DMS79 (cell line): Measurements from ENCODE around the gene KCNIP4.
A peak's percentile ranks its signal among the peaks of the same experiment; 100 is the strongest.
"Not testable (repeated sequence)": the region's sequence is repeated elsewhere in the genome, so short reads cannot be mapped to it uniquely, and the experiment has no call there.

Experiments
- DNase-seq: peaks from one replicate; lab custom pipeline; 2025; lab: John Stamatoyannopoulos, UW

KCNIP4 gene

DNA sequence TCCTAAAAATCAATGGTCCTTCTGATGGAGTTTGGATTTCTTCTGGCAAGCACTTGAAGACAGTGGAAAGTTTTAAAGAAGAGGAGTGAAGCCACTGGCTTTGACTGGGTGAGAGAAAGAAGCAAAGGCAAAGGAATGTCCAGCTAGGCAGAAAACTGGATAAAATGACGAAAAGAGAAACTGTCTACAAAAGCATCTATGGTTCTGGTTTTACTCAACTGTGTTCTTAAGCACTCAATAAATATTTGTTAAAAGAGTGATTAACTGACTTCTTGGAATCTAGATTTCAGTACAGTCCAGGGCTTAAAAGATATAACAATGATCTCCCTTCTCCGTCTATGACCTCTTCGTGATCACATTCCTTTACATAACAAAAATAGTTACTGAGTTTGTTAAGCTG is 1195.9 kb downstream of the KCNIP4 start:
- DNase-seq: no peak

DNA sequence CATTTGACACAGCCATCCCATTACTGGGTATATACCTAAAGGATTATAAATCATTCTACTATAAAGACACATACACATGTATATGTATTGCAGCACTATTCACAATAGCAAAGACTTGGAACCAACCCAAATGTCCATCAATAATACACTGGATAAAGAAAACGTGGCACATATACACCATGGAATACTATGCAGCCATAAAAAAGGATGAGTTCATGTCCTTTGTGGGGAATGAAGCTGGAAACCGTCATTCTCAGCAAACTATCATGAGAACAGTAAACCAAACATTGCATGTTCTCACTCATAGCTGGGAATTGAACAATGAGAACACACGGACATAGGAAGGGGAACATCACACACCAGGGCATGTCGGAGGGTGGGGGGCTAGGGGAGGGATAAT is 1202.6 kb downstream of the KCNIP4 start:
- not testable (repeated sequence) for DNase-seq

DNA sequence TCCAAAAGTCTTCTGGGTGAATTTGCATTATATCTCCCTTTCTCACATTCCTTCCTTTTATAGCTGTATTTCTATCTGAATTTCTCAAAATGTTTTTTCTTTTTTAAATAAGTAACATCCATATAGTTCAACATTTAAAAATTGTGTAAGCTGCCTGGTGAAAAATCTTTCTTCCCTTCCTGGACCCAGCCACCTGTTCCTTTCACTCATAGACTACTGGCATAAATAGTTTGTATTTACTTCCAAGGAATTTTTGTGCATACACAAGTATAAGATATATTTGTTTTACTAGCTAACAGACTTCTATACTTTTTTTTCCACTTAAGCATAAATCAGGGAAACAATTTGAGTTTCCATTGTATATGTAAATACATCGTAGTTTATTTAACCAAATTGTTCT is 1212.6 kb downstream of the KCNIP4 start:
- DNase-seq: no peak

DNA sequence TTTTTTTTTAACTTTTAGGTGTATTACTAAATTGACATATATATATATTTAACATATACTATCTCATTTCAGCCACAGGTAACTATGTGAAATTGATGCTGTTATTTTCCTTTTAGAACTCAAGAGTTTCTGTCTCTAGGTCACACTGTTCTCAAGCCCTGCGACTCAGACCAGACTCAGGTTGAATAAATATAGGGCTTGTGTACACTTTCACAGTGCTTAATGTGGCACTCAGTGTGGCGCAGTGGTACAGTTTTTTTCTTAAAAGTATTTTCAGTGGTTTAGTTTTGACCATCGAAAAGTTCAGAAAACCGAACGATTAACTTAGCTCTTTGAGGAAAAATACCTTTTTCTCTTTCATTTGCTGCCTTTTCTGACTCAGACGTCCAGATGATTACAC is 1223.7 kb downstream of the KCNIP4 start:
- DNase-seq: no peak

DNA sequence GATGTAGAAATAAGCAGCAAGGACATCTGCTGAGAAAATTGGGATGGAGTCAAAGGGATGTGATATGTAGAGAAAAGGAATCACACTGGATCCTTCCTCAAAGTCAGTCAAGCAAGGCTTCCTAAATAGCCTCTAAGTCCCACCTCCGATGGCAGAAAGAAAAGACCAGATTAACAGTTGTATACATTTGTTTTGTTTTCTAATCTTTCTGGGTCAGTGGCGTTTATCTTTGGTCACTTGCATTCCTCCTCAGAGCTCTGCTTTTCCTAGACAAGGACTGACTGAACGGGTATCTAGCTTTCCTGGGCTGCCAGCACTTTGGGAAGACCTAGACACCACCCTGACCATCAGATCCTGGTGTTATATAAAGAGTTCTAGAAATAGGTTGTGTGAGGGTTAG is 1225.1 kb downstream of the KCNIP4 start:
- no peak for DNase-seq

DNA sequence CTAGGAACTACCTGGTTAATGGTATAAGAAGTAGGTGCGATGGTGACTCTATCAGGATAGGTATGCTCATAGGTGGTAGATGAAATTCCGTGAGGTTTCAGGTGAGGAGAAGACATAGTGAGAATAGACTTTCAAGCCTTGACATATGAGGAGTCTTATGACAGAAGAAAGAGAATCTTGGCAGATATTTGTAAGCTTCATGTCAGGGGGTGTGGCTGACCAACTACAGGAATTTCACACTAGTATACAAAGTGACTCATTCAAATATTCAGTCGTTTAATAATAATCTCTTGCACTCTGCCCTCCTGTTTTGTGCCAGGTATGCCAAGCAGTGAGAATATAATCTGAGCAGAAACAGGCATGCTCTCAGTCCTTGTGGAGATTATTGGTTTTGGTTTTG is 1225.6 kb downstream of the KCNIP4 start:
- no peak for DNase-seq

DNA sequence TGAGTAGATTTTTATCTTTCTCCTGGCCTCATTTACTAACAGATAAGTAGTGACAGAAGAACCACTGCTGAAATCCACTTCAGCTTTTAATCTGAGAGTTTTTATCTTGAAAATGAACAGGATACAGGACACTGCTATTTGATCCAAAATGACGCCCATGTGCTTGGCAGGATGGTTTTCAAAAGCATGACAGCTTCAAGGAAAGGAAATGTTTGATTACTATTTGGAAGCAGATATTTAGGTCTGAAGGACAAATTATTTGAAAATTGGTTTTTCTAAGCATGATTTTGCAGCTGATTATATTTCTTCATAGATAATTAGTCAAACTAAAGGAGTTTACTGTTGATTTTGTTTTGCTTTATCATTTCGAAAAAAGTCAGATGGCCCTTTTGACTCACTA is 1237.2 kb downstream of the KCNIP4 start:
- DNase-seq: no peak

DNA sequence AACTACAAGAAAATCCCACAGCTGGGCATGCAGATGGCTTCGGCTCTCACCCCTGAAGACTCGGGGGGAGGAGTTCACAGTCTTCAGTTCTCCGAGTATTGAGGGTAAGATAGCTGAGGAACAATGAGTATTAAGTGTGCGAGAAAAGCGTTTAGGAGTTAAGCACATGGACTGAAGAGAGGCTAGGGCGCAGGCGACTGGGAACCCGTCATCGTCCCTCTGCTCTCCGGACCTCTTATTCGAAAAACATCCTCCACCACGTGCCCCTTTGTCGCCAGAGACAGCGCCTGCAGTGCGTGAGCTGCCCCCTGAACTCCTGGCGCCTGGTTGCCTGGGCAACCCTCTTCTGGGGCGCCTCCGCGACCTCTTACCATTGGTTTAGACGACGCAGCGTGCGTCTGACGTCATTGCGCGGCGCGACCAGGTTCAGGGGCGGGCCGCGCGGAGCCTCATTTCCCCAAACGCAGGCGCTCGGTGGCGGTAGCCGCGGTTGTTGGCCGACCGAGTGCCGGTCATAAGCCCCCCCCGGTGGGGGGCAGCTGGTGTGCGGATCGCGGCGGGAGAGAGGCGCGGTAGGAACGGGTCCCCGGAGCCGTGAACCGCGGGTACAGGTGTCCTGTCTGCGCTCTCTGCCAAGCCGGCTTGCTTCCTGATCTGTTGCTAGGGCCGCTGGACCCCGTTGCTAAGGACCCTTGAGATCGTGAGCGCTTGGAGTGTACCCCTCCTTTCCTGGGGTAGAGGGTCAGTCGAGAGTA is 1248.4 kb downstream of the KCNIP4 start, which contains the start of gene PACRGL:
Gene PACRGL (plus strand): TSS at position 452 of the 755 bp plus-strand sequence. CDS start 4,024 bp downstream, outside the sequence.
- peak; percentile 55 for DNase-seq

DNA sequence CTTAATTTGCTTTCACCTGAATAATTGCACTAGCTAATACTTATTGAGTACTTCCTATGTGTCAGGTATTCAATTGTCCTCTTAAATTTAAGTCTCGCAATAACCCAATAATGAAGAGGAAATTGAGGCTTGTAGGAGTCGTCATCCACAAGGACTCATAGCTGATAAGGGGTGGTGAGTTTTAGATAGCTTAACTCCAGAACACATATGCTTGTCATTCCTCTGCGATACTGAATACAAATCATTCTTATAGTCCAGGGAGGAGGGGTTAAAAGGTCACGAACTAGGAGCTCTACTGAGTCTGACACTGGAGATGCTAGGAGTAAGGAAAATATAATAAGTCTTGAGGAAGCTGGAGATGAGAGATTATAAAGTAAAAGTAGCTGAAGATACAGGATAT is 1249.8 kb downstream of the KCNIP4 start:
- DNase-seq: no peak

DNA sequence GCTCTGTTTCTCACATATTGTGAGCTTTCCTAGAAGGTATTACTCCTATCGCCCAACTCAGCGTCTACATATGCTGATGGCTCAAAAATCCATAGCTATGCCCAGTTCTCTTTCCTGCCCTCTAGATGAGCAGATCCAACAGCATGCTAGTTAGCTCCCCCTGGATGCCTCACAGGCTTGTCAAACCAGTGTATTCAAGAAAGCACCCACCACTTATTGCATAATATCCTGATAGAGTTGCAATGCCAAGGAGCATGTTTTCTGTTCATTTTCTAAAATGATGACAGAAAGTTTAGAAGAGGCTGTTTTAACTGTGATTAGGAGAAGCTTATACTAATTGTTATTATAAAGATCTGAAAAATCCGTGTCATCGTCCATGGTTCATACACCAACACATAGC is 1250.2 kb downstream of the KCNIP4 start:
- no peak for DNase-seq

DNA sequence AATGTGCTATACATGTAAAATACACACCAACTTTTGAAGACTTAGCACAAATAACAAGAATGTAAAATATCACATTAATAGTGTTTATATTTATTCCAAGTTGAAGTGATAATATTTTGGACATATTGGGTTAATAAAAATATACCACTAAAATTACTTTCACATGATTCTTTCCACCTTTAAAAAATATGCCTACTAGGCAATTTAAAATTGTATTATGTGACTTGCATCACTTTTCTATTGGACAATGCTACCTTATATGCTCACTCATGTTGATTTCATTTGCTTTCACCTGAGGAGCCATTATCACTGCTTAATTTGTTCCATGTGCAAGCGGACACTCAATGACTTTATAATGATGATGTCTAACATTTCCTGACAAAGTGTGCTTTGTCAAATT is 1251.8 kb downstream of the KCNIP4 start:
- DNase-seq: no peak

DNA sequence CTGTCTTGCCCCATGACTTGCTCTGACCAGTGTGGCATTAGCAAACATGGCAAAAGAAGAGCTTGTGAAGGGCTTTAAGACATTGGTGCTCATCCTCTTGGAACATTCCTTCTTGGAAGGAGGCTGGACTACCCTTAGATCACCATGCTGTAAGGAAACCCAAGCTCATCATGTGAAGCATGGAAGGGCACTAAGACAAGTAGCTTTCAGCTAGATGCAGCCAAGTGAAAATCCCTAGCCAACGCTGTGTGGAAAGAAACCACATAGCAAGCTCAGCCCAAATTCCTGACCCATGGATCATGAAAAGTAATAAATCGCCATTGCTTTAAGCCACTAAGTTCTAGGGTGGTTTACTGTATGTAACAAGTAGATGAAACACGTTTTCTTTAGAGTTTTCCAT is 1260.7 kb downstream of the KCNIP4 start:
- DNase-seq: no peak

DNA sequence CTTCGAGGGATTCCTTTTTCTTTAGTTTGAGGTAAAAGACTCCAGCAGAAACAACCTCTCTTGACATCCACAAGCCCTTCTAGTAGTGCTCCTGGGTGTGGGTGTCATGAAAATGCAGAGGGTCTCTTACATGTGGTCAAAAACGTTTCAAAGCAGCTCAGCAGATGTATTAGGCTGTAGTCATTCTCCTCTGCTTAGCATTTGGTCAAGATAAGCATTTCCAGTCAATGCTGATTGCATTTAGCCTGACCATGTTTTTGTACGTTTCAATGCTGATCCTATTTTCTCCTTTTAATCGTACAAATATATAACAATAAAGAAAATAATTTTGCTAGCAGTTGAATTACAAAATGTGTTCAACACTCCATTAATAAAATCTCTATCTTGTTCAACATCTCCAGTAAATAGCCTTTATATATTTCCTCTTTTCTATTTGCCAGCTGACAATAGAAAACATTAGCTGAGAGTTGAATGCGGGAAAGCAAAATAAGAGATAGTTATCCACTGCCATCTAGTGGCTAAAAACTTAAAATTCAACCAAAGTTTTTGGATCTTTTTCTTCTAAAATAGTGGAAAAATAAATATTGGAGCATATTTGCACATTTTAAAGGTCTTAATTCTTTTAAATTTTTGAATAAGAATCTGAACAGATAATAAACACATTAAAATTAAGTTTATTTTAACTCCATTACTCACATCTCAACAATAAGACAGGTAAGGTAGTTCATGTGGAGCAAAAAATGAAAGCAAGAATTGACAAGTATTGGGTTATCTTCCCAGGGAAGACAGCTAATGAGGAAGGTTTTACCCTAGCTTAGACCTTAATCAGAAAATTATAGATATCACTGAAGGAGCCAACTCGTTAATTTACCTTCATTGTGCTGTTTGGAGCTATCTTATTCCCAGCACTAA is 1263.5 kb downstream of the KCNIP4 start:
- DNase-seq: no peak

DNA sequence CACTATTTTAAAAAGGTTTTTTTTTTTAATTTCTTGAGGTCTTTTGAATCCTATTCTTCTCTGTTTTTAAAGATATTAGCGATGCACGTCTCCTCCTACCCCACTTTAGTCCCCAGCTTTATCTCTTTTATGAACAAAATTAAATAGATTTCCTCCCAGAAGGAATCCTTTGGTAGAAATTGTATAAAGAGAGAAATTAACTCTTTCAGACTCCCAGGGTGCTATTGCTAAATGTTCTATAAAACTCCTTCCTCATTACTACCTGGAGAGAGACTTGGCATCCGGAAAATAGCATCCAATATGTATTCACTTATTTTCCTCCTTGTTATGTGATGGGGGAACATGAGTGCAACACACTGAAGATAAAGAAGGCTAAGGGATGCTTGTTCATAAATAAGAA is 1264.8 kb downstream of the KCNIP4 start:
- DNase-seq: no peak

DNA sequence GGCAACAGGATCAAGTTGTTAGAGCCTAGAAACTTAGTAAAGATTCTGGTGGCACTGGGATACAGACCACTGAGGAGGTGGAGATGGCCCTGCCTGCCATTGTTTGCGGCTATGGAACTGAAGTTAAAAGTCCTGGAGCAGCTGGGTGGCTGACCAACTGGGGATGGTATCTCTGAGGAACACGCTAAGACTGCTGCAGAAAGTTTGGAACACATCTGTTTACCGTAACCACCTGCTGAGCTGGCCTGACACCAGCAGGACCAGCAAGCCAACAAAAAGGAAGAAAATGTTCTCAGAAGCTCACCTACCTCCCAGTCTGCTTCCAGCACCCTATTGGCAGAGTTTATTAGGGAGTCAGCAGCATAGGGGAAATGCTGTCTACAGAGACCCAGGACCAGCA is 1265.7 kb downstream of the KCNIP4 start:
- DNase-seq: no peak

DNA sequence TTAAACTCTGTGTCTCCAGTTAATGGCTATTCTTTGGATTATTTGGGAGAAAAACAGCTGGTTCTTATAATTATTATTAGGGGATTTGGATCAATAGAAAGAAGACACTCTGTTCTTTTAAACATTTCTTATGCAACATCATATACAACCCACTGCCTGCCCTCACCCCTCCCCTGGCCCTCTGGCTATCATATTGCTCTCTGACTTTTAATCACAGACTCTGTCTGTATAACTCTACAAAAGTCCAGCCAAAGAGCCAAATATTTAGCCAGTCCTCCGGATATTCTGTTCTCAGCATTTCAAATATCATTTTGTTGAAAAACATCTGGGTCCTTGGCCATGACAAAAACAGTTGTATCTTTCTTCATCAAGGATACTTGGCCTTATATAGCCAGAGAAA is 1267.3 kb downstream of the KCNIP4 start:
- DNase-seq: no peak

DNA sequence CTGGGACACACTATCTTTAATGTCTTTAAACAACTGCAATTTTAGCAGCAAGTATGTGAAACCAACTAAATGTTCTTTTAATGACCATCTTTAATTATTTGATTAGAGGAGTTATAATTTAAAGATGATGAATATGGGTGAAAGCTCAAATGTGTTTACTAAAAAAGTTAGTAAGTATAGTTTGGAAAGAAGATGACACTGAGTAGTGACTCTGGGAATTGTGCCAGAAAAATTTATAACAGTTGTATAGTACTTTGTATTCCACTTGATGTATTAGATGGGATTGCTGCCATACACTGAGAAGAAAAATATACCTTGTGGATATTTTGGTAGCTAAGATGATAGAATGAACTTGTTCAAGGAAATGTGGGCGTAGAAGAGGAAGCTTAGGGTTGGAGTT is 1267.8 kb downstream of the KCNIP4 start:
- DNase-seq: no peak

DNA sequence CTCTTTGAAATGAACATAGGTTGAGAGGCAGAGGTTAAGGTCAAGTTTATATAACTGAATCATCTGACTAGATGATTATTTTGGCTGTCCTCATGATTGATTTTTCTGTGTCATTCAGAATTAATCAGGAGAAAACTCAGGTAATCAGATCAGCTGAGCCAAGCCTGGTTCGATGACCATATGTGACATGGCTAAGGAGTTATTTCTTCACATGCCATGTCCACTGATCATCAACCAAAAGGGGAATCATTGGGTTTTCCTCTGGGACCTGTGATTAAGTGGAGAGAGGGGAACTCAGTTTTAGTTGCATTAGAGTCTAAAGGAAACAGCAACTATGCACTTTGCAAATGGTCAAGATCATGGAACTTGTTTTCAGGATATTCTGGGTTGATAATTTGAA is 1268.6 kb downstream of the KCNIP4 start:
- DNase-seq: no peak
